Kidney (tissue), 14 donors: ENCODE results near the gene FBL. TPM values are rescaled to one million over a fixed set of nuclear protein-coding genes. Genes with fewer than 3 reads are reported as not detected.
"Not testable (repeated sequence)": the region's sequence is repeated elsewhere in the genome, so short reads cannot be mapped to it uniquely, and the experiment has no call there.

Experiments used
- DNase-seq, 5 donors: peaks; one replicate each; pipeline ENCODE4 v3.0.0-alpha.2; 2013 to 2020
- FAIRE-seq: peaks from 2 replicates; lab custom pipeline; 2012; peaks lifted over from hg19 to GRCh38; lab: Jason Lieb, UNC
- H3K27ac ChIP-seq, 2 donors: one replicate each; pipeline ENCODE4 v1.7.0; 2013; ENCODE audit warnings: low read depth in 2 of 2, low read length in 2 of 2, inconsistent platforms in 1 of 2
- H3K27me3 ChIP-seq: one replicate; pipeline ENCODE4 v1.7.1; 2013; ENCODE audit warnings: low read length, inconsistent platforms; ENCODE audit not compliant: control insufficient read depth, insufficient read depth
- H3K36me3 ChIP-seq, 3 donors: one replicate each; pipeline versions ENCODE4 v1.7.0 to v1.7.1; 2013; ENCODE audit warnings: low read length in 3 of 3, control low read depth in 1 of 3, inconsistent platforms in 1 of 3; ENCODE audit not compliant: insufficient read depth in 3 of 3, control insufficient read depth in 2 of 3
- H3K4me1 ChIP-seq, 3 donors: one replicate each; pipeline versions ENCODE4 v1.7.0 to v1.7.1; 2013; ENCODE audit warnings: low read length in 3 of 3, inconsistent platforms in 1 of 3, low read depth in 1 of 3; ENCODE audit not compliant: control insufficient read depth in 2 of 3, insufficient read depth in 2 of 3
- H3K4me3 ChIP-seq, 3 donors: one replicate each; pipeline versions ENCODE4 v1.7.0 to v1.8.1; 2013; ENCODE audit warnings: low read length in 3 of 3, control low read depth in 1 of 3, inconsistent platforms in 1 of 3
- H3K9ac ChIP-seq, 3 donors: one replicate each; pipeline versions ENCODE4 v1.7.0 to v1.7.1; 2013; ENCODE audit warnings: low read length in 3 of 3, control low read depth in 1 of 3, inconsistent platforms in 1 of 3
- H3K9me3 ChIP-seq, 3 donors: one replicate each; pipeline versions ENCODE4 v1.7.0 to v1.7.1; 2013; ENCODE audit warnings: low read length in 3 of 3, control low read depth in 1 of 3, inconsistent platforms in 1 of 3; ENCODE audit not compliant: control insufficient read depth in 2 of 3, insufficient read depth in 1 of 3
- CTCF ChIP-seq: IDR thresholded peaks from 3 replicates; pipeline ENCODE4 v1.5.1; 2012; ENCODE audit warnings: mild to moderate bottlenecking, moderate library complexity, borderline replicate concordance; ENCODE audit not compliant: insufficient read depth; ENCODE audit errors: extremely low read depth
- intact Hi-C: fragments of 100-400 bp; cut with DNase I; formaldehyde crosslinking; loops from one replicate; pipeline ENCODE4 v1.11.1; 2022
- polyA plus RNA-seq: library from polyadenylated mRNA; stranded (reverse); fragments of 350-450 nt; fragmentation: Illumina TruSeq; extraction: RNeasy Lipid Tissue Mini Kit (QIAGEN cat#74804); gene quantifications from one replicate; pipeline ENCODE4 v1.2.3, GENCODE V29; 2014; ENCODE audit warnings: low read depth, low replicate concordance; ENCODE audit not compliant: insufficient read depth
- total RNA-seq: library from RNA; stranded (reverse); fragmentation: NEBNext Ultra II Directional; extraction: Animal tissue kit (Norgen Biotek cat#: 25700); gene quantifications from one replicate; pipeline ENCODE4 v1.2.1, GENCODE V29; 2021
- donor health status: control.
- donor health status: control.
- donor health status: control.
- donor health status: control.
- donor health status: control.
- donor health status: DM: yes; HTN: yes; CAD: no.
- donor health status: Normal renal cell carcinoma (clear cell type).

The FBL gene
- total and polyA plus RNA-seq, 2 donors from 2014 or later = 155 to 165 TPM

DNA sequence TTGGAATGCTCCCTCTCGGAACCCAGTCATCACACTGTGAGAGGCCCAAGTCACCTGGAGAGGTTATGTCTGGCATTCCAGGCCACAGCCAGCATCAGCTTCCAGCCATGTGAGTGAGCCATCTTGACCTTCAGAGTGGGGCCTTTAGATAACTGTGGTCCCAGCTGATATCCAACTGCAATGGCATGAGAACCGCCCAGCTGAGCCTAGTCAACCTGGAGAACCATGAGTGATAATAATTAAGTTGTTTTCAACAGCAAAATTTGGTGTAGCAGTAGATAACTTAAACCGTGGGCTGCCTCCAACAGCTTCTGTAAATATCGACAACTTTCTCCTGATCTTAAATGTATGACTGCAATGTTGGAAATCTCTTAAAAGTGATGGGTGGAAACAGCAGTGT, 36.8 kb downstream of the FBL start:
- Histone ChIP-seq H3K36me3 (no peaks in the 10 kb centered on the region), H3K9ac (no peak overlapping the region), H3K4me3 (no peak overlapping the region), H3K9me3 (no peaks in the 10 kb centered on the region), H3K27me3 (no peaks in the 10 kb centered on the region), H3K4me1 (no peaks in the 10 kb centered on the region), H3K27ac (no peak overlapping the region)
- FAIRE-seq = no peak
- intact Hi-C loops = no loop called here
- no peak for TF ChIP-seq CTCF
- no peak for DNase-seq

DNA sequence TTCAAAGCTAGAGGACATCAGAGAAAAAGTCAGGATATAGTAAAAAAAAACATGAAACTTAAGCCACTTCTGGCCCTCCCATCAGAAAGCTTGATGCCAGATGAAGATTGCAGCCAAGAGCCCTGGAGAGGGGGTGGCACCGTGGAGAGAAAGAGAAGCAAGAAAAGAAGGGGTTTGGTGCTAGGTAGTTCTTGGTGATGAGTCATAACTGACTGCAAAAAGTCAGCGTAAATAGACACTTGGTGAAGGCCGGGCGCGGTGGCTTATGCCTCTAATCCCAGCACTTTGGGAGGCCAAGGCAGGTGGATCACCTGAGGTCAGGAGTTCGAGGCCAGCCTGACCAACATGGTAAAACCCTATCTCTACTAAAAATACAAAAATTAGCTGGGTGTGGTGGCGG, 37.5 kb downstream of the FBL start:
- H3K27me3 ChIP-seq, FAIRE-seq, H3K4me1 ChIP-seq, H3K9me3 ChIP-seq, H3K9ac ChIP-seq, intact Hi-C loops, DNase-seq, H3K4me3 ChIP-seq, H3K36me3 ChIP-seq, H3K27ac ChIP-seq: not testable (repeated sequence)

GRCh38 chr19:39807846-39808364, 38.3 kb downstream of the FBL start:
- intact Hi-C loops = no loop called here
- H3K4me1 ChIP-seq = no peaks in the 10 kb centered on the region
- H3K4me3 ChIP-seq = no peak overlapping the region
- TF ChIP-seq CTCF = no peak
- H3K27ac ChIP-seq = no peak overlapping the region
- no peaks in the 10 kb centered on the region for H3K9me3 ChIP-seq
- H3K27me3 ChIP-seq = no peaks in the 10 kb centered on the region
- FAIRE-seq = no peak
- DNase-seq = no peak
- H3K36me3 ChIP-seq = no peaks in the 10 kb centered on the region
- no peak overlapping the region for H3K9ac ChIP-seq

DNA sequence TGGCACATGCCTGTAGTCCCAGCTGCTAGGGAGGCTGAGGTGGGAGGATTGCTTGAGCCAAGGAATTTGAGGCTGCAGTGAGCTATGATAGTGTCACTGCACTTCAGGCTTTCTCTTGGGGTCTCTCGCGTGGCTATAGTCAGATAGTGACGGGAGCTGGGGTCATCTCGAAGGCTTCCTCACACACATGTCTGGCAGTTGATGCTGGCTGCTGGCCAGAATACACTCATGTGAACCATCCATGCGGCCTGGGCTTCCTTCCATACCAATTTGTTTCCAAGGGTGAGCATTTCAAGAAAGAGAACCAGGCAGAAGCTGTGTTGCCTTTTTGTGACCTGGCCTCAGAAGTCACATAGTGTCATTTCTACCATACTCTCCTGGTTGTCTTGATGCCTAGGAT, 41.1 kb downstream of the FBL start:
- TF ChIP-seq CTCF = no peak
- no peak overlapping the region for H3K27ac ChIP-seq
- FAIRE-seq = no peak
- no peak overlapping the region for H3K9ac ChIP-seq
- intact Hi-C loops = no loop called here
- no peaks in the 10 kb centered on the region for H3K36me3 ChIP-seq
- no peaks in the 10 kb centered on the region for H3K27me3 ChIP-seq
- H3K9me3 ChIP-seq = no peaks in the 10 kb centered on the region
- no peak for DNase-seq
- H3K4me3 ChIP-seq = no peak overlapping the region
- H3K4me1 ChIP-seq = no peaks in the 10 kb centered on the region
